ENCODE data around the gene RHBDL2. TPM values are rescaled to one million over a fixed set of nuclear protein-coding genes. Genes with fewer than 3 reads are reported as not detected.
"Not testable (repeated sequence)": the region's sequence is repeated elsewhere in the genome, so short reads cannot be mapped to it uniquely, and the experiment has no call there.

Gene RHBDL2
- total and polyA plus RNA-seq, 5 experiments from 2014 or later = 0.14 TPM; not detected in 4

DNA sequence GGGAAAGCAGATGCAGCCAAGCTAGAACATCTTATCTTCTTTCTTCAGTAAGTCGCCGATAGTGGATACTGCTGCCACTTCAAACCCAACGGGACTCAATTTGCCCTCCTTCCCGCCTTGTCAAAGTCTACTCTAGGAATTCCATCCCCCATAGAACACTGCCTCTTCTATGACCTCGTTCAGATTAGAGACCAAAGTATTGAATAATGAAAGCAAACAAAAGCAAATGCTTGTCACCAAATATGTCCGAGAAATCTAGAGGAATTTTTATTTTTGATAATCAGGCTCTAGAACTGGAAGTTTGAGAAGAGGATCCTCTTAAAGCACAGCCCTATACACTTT lies 81.2 kb downstream of the RHBDL2 start:
- H3K27me3 Mint-ChIP-seq = no peaks in the 10 kb centered on the region
- H3K36me3 Mint-ChIP-seq = peaks cover 0 to 32% (median 2%) of the 10 kb centered on the region in 3 donors
- H3K4me1 Mint-ChIP-seq = peaks cover 15 to 71% (median 54%) of the 10 kb centered on the region in 4 donors
- H3K27ac Mint-ChIP-seq = peak overlapping the region; percentile 67 to 99 (median 92)
- ATAC-seq (no peak), DNase-seq (no peak)
- no peaks in the 10 kb centered on the region for H3K9me3 Mint-ChIP-seq
- POLR2A ChIA-PET = interaction anchor here (0.6 to 1.9 kb wide), 2 partner anchors 11 to 919 kb away, joined by 3 to 7 read pairs; no protein-coding TSS in a partner anchor
- H3K4me3 Mint-ChIP-seq = peak overlapping the region; percentile 86 to 99 (median 96)

DNA sequence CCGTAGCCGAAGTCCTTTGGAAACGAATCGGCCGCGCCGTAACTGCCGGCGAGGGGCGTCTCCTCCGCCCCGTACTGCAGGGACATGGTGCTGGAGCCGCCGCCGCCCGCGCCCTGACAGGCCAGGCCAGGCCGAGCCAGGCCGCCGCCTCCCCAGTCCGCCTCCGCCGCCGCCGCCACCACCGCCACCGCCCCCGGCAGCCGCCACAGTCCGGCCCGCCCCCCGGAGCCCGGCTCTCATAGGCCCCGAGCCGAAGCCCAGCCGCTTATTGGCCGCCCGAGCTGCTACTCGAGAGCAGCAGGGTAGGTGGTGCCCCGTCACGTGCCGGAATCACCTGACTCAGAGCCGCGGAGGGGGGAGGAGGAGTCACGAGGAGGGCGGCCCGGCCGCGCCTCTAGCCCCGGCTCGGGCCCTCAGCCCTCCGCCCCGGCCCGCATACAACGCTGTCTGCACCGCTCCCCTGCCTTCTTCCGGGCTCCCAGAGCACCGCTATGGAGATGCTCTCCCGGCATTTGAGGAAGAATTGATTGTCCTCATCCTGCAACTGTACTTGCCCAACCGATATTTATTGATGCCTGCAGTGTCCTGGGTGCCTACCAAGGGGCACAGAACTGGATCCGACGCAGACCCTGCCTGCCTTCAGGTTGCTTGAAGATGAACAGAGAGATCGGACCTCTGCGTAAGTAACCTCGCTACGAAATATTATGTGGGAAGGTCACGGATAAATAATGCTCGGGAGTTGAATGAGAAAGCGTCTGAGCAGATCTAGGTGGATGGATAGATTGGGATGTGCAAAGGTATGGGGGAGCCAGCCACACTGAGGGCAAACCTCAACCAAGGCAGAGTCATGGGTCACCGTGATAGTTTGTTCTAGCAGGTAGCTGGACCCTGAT lies 81.8 kb downstream of the RHBDL2 start, which contains the start of gene RRAGC:
TSS of gene RRAGC (minus strand) at position 212 of the 893 bp plus-strand sequence. CDS start at position 86, 126 bp downstream.
- peak within 1 kb of the TSS; percentile 86 to 99 (median 96) for H3K4me3 Mint-ChIP-seq
- DNase-seq = peak; percentile 93 to 99 (median 97)
- peak; percentile 96 to 99 for ATAC-seq
- POLR2A ChIA-PET = interaction anchor here (0.6 to 1.9 kb wide), 8 partner anchors 10 to 1349 kb away, joined by 3 to 9 read pairs (median 6); partner anchors contain the start of genes MYCBP and NDUFS5
- H3K27ac Mint-ChIP-seq = peak within 1 kb of the TSS; percentile 71 to 99 (median 94)
- H3K27me3 Mint-ChIP-seq = no peaks in the 10 kb centered on the region
- H3K4me1 Mint-ChIP-seq = peaks cover 15 to 72% (median 58%) of the 10 kb centered on the region in 4 donors
- H3K9me3 Mint-ChIP-seq = no peaks in the 10 kb centered on the region
- H3K36me3 Mint-ChIP-seq = peaks cover 0 to 32% (median 7%) of the 10 kb centered on the region in 3 donors

DNA sequence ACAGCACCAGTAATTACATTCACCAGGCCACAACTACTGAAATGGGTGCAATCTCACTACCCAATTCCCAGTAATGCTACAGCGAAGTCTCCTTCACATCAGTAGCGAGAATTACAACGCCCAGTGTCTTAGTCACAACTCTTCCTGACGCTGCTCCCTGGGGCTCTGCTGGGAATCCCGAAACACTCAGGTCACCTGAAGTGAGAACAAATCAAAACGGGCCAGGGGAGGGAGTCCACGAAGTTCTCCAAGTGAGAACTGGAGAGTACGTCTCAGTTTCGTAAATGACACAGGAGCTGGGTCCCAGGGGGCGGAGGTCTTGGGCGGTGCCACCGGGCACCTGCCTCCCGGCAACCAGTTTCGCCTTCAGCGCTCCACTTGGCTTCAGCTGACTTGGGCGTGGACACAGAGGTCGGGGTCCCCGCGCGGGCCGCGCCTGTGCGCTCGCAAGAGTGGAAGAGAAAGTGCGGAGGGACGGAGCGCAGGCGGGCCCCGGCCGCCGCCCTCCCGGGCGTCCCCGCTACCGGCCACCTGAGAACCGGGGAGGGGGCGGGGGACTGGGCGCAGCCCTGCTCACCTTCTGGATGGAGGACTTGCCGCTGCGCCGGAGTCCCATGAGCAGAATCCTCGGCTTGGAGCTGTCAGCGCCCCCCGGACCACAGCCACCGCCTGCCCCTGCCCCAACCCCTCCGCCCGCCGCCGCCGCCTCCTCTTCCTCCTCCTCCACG lies 82.6 kb downstream of the RHBDL2 start:
- peak overlapping the region; percentile 86 to 99 (median 96) for H3K4me3 Mint-ChIP-seq
- no peaks in the 10 kb centered on the region for H3K27me3 Mint-ChIP-seq
- ATAC-seq = peak; percentile 23 to 26
- peaks cover 0 to 32% (median 7%) of the 10 kb centered on the region in 3 donors for H3K36me3 Mint-ChIP-seq
- POLR2A ChIA-PET = interaction anchor here (0.5 to 1.9 kb wide), 8 partner anchors 11 to 1349 kb away, joined by 4 to 9 read pairs (median 6); partner anchors contain the start of genes MYCBP and NDUFS5
- DNase-seq = peak in 8 of 10 donors; percentile 3 to 67 (median 30)
- no peaks in the 10 kb centered on the region for H3K9me3 Mint-ChIP-seq
- H3K4me1 Mint-ChIP-seq = peaks cover 16 to 69% (median 58%) of the 10 kb centered on the region in 4 donors
- peak overlapping the region; percentile 63 to 99 (median 88) for H3K27ac Mint-ChIP-seq

DNA sequence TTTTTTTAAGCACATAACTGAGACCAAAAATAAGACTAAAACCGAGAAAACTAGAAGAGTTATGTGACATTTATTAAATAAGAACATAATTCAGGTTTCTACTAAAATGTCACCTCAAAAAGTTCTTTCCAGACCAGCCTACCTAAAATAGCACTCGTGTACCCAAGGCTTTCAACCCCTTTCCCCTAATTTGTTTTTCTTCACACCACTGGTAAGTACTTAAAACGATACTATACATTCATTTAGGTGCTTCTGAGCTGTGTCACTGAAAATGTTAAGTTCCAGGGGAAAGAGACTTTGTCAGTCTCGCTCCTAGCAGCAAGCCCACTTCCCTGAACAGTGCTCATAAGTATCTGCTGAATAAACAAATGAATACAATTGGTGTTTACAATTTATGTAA lies 88.8 kb downstream of the RHBDL2 start:
- H3K4me1 Mint-ChIP-seq = peaks cover 5 to 40% (median 31%) of the 10 kb centered on the region in 4 donors
- peak overlapping the region in 2 of 10 donors; percentile 40 to 61 for H3K27ac Mint-ChIP-seq
- no peaks in the 10 kb centered on the region for H3K27me3 Mint-ChIP-seq
- ATAC-seq (no peak), DNase-seq (no peak)
- H3K9me3 Mint-ChIP-seq = no peaks in the 10 kb centered on the region
- no peak overlapping the region for H3K4me3 Mint-ChIP-seq
- POLR2A ChIA-PET = interaction anchor here (0.6 kb wide), 1 partner anchor 885 kb away, joined by 8 read pairs; no protein-coding TSS in a partner anchor
- H3K36me3 Mint-ChIP-seq = peaks cover 0 to 77% (median 17%) of the 10 kb centered on the region in 3 donors

DNA sequence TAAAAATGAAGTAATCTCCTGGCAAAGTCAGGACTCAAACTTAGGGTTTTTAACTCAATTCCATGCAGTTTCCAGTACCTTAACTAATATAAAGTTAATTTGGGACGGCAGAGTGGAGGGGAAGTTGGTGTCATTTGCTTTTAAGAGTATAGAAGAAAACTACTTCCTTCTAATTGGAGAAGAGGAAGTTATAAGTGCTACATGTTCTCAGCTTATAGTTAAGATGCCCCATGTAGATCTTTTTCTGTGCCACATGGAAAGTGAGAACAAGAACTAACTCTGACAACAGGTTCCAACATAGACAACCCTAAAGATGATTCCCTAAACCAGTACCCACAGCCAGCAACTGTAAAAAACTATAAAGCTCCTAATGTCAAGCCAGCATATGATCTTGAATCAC lies 93.6 kb downstream of the RHBDL2 start:
- H3K36me3 Mint-ChIP-seq = peaks cover 12 to 87% (median 32%) of the 10 kb centered on the region in 3 donors
- POLR2A ChIA-PET = interaction anchor here (0.6 kb wide), 1 partner anchor 18 kb away, joined by 6 read pairs; no protein-coding TSS in a partner anchor

DNA sequence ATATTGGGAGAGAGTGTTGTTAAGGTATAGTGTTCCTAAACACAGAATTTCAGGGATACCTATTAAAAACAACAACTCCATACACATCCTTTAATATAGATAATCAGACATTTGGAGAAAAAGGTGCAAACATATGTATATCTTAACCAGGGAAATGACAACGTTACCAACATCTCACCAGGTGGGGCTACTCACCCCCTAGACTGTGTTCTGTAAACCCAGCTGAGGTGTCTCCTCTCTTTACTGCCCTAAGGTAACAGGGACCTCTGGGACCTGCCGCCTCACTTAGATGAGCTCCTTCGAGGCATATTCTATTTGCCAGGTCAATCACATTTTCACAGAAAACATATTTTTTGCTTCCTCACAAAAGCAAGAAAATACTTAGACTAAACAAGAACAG lies 95.4 kb downstream of the RHBDL2 start:
- no peaks in the 10 kb centered on the region for H3K27me3 Mint-ChIP-seq
- H3K4me3 Mint-ChIP-seq = no peak overlapping the region
- POLR2A ChIA-PET = no interaction called here
- DNase-seq (no peak), ATAC-seq (no peak)
- peaks cover 12 to 84% (median 28%) of the 10 kb centered on the region in 3 donors for H3K36me3 Mint-ChIP-seq
- H3K4me1 Mint-ChIP-seq = peaks cover 9 to 17% (median 13%) of the 10 kb centered on the region in 4 donors
- peak overlapping the region in 3 of 10 donors; percentile 3 to 48 (median 29) for H3K27ac Mint-ChIP-seq
- no peaks in the 10 kb centered on the region for H3K9me3 Mint-ChIP-seq

More for the DNA sequence above, 93.6 kb downstream of the RHBDL2 start:
- DNase-seq = no peak
- peaks cover 8 to 22% (median 19%) of the 10 kb centered on the region in 4 donors for H3K4me1 Mint-ChIP-seq
- ATAC-seq = no peak
- peak overlapping the region in 2 of 10 donors; percentile 25 to 38 for H3K27ac Mint-ChIP-seq
- no peak overlapping the region for H3K4me3 Mint-ChIP-seq
- no peaks in the 10 kb centered on the region for H3K9me3 Mint-ChIP-seq
- no peaks in the 10 kb centered on the region for H3K27me3 Mint-ChIP-seq

DNA sequence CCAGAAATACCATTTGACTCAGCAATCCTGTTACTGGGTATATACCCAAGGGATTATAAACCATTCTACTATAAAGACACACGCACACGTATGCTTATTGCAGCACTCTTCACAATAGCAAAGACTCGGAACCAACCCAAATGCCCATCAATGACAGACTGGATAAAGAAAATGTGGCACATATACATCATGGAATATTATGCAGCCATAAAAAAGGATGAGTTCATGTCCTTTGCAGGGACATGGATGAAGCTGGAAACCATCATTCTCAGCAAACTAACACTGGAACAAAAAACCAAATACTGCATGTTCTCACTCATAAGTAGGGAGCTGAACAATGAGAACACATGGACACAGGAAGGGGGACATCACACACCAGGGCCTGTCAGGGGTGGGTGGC lies 96.5 kb downstream of the RHBDL2 start:
- not testable (repeated sequence) for H3K27me3 Mint-ChIP-seq, H3K4me3 Mint-ChIP-seq, H3K9me3 Mint-ChIP-seq, DNase-seq, ATAC-seq
- Mint-ChIP-seq H3K27ac (peak overlapping the region in 2 of 10 donors; percentile 50 to 53), H3K36me3 (peaks cover 12 to 82% (median 26%) of the 10 kb centered on the region in 3 donors), H3K4me1 (peaks cover 11 to 21% (median 17%) of the 10 kb centered on the region in 4 donors)
- POLR2A ChIA-PET = interaction anchor here (0.6 kb wide), 1 partner anchor 1399 kb away, joined by 3 read pairs; no protein-coding TSS in a partner anchor

DNA sequence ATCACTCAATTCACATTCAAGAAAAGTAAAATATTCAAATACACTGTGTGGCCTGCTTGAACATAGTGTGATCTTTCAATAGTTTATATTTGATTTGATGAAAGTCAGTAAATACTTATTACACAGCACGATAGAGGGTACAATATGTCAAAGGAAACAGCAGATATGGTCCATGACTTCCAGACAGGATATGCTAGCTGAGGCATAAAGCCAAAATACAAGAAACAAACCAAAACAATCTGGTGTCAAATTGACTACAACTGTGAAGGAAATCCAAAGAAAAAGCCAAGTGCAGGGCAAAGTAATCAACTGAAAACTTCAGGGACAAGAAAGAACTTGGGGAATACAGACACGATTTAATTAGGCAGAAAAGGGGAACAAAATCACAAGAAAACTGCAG lies 101.3 kb downstream of the RHBDL2 start:
- no peak for DNase-seq
- no peaks in the 10 kb centered on the region for H3K27me3 Mint-ChIP-seq
- peaks cover 8 to 14% (median 11%) of the 10 kb centered on the region in 4 donors for H3K4me1 Mint-ChIP-seq
- H3K36me3 Mint-ChIP-seq = peaks cover 6 to 71% (median 21%) of the 10 kb centered on the region in 3 donors
- no peak overlapping the region for H3K4me3 Mint-ChIP-seq
- H3K9me3 Mint-ChIP-seq = no peaks in the 10 kb centered on the region
- peak overlapping the region in 3 of 10 donors; percentile 0 to 19 (median 18) for H3K27ac Mint-ChIP-seq
- POLR2A ChIA-PET = no interaction called here
- no peak for ATAC-seq

DNA sequence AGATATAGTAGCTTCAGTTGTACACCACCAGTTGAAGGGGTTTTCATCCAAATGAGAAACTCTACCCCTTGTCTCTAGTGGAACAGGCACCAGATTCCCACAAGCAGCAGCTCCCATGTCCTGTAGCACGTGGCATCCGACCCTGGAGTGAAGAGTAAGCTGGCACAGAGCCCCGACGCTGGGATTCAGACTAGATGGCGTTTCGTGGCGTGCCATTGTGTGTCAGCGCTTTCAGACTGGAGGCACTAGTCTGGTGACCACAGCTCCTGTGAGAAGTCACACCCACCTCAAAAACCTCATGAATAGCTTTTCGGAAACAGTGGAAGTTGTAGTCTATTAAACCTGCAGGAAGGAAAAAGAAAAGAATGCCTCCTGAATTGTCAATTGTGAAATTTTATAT lies 102.3 kb downstream of the RHBDL2 start:
- Mint-ChIP-seq H3K4me1 (peaks cover 7 to 15% (median 11%) of the 10 kb centered on the region in 4 donors), H3K27me3 (no peaks in the 10 kb centered on the region), H3K9me3 (no peaks in the 10 kb centered on the region), H3K36me3 (peaks cover 6 to 62% (median 14%) of the 10 kb centered on the region in 3 donors), H3K4me3 (no peak overlapping the region), H3K27ac (peak overlapping the region in 1 of 10 donors; percentile 34)
- POLR2A ChIA-PET = no interaction called here
- ATAC-seq (no peak), DNase-seq (no peak)

DNA sequence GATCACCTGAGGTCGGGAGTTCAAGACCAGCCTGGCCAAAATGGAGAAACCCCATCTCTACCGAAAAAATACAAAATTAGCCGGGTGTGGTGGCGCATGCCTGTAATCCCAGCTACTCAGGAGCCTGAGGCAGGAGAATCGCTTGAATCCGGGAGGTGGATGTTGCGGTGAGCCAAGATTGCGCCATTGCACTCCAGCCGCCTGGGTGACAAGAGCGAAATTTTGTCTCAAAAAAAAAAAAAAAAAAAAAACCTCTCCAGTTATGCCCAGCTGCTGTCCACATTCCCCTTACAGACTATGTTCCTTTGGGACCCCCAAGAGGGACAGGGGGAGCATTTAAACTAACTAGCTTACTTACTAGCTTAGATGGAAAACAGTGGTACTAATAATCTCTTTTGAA lies 105.3 kb downstream of the RHBDL2 start:
- DNase-seq, H3K4me3 Mint-ChIP-seq, H3K9me3 Mint-ChIP-seq, ATAC-seq, H3K27ac Mint-ChIP-seq, H3K4me1 Mint-ChIP-seq: not testable (repeated sequence)
- H3K27me3 Mint-ChIP-seq = peaks cover 0 to 11% (median 5%) of the 10 kb centered on the region in 5 donors
- POLR2A ChIA-PET = interaction anchor here (0.7 kb wide), 2 partner anchors 107 to 245 kb away, joined by 4 to 5 read pairs; no protein-coding TSS in a partner anchor
- peaks cover 0 to 34% (median 3%) of the 10 kb centered on the region in 3 donors for H3K36me3 Mint-ChIP-seq

Data from naive thymus-derived CD8-positive, alpha-beta T cell (primary cell).